Skeletal muscle tissue (tissue), 4 donors: ENCODE results near the gene KCNMA1. TPM values are rescaled to one million over a fixed set of nuclear protein-coding genes. Genes with fewer than 3 reads are reported as not detected.

ENCODE experiments used
- H3K27ac ChIP-seq: one replicate; pipeline ENCODE4 v1.7.0; 2013; ENCODE audit warnings: mild to moderate bottlenecking, low read depth, low read length, inconsistent platforms
- H3K27me3 ChIP-seq, 3 donors: one replicate each; pipeline ENCODE4 v1.7.0; 2013; ENCODE audit warnings: low read length in 3 of 3; ENCODE audit not compliant: control insufficient read depth in 3 of 3, insufficient read depth in 3 of 3
- H3K36me3 ChIP-seq, 3 donors: one replicate each; pipeline ENCODE4 v1.7.0; 2013; ENCODE audit warnings: low read length in 3 of 3; ENCODE audit not compliant: control insufficient read depth in 3 of 3, insufficient read depth in 3 of 3
- H3K4me1 ChIP-seq, 3 donors: one replicate each; pipeline ENCODE4 v1.7.0; 2013; ENCODE audit warnings: low read length in 3 of 3, mild to moderate bottlenecking in 3 of 3; ENCODE audit not compliant: control insufficient read depth in 3 of 3, insufficient read depth in 3 of 3
- H3K4me3 ChIP-seq, 3 donors: one replicate each; pipeline ENCODE4 v1.7.0; 2013; ENCODE audit warnings: low read length in 3 of 3
- H3K9ac ChIP-seq, 3 donors: one replicate each; pipeline ENCODE4 v1.7.0; 2013; ENCODE audit warnings: low read length in 3 of 3, mild to moderate bottlenecking in 3 of 3, moderate library complexity in 2 of 3, low read depth in 1 of 3
- H3K9me3 ChIP-seq, 3 donors: one replicate each; pipeline ENCODE4 v1.7.0; 2013; ENCODE audit warnings: low read length in 3 of 3; ENCODE audit not compliant: control insufficient read depth in 3 of 3
- total RNA-seq: library from RNA; depleted of rRNA; stranded (reverse); fragments of >200 nt; gene quantifications from one replicate; pipeline ENCODE4 v1.2.3, GENCODE V29; 2014
- donor health status: Osteomylitis.

The KCNMA1 gene
- total RNA-seq, 1 donor from 2014 or later: 18.8 TPM

DNA sequence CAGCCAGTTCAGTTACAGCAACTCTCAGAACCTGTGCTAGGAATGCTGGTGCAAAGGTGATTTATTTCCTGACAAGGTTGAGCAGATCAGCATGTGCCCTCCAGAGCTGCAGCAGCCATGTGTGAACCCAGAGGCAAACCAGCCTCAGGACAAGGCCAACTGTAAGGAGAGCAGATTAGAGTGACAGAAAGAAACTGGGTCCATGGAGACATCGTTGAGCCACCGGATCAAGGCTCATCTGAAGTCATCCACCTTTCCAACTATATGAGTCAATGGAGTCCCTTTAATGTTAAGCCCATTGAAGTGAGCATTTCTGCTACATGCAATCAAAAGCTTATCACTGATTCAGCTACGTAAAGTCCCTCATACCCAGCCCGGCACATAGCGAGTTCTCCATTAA, 26.4 kb downstream of the KCNMA1 start:
- Histone ChIP-seq H3K36me3 (no peaks in the 10 kb centered on the region), H3K4me1 (peaks cover 8 to 55% (median 10%) of the 10 kb centered on the region in 3 donors), H3K4me3 (no peak overlapping the region), H3K9me3 (no peaks in the 10 kb centered on the region), H3K27me3 (no peaks in the 10 kb centered on the region), H3K9ac (no peak overlapping the region), H3K27ac (no peak overlapping the region)

- Histone ChIP-seq H3K36me3 (no peaks in the 10 kb centered on the region), H3K27me3 (no peaks in the 10 kb centered on the region), H3K27ac (peak overlapping the region; percentile 30), H3K4me1 (peaks cover 8 to 58% (median 12%) of the 10 kb centered on the region in 3 donors), H3K9me3 (no peaks in the 10 kb centered on the region), H3K9ac (peak overlapping the region in 1 of 3 donors; percentile 27), H3K4me3 (no peak overlapping the region)
Observed at GRCh38 chr10:77609781-77610272, 27.8 kb downstream of the KCNMA1 start.

DNA sequence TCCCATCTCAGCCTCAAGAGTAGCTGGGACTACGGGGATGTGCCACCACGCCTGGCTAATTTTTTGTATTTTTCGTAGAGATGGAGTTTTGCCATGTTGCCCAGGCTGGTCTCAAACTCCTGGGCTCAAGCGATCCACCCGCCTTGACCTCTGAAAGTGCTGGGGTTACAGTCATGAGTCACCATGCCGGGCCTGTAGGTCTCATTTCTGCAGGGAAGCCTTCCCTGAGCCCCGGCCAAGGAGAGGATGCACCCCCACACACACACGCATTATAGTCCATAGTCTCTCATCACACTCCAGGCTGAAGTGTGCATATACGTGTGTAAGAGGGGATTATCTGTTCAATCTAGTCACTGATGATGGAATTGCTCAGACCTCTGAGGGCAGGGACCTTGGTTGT, 29.3 kb downstream of the KCNMA1 start:
- no peaks in the 10 kb centered on the region for H3K27me3 ChIP-seq
- H3K36me3 ChIP-seq: no peaks in the 10 kb centered on the region
- H3K27ac ChIP-seq: no peak overlapping the region
- no peak overlapping the region for H3K4me3 ChIP-seq
- H3K9me3 ChIP-seq: no peaks in the 10 kb centered on the region
- H3K9ac ChIP-seq: no peak overlapping the region
- H3K4me1 ChIP-seq: peaks cover 17 to 66% (median 20%) of the 10 kb centered on the region in 3 donors

- no peaks in the 10 kb centered on the region for H3K9me3 ChIP-seq
- no peak overlapping the region for H3K27ac ChIP-seq
- no peak overlapping the region for H3K9ac ChIP-seq
- H3K36me3 ChIP-seq: no peaks in the 10 kb centered on the region
- H3K4me1 ChIP-seq: peaks cover 31 to 78% (median 35%) of the 10 kb centered on the region in 3 donors
- H3K4me3 ChIP-seq: no peak overlapping the region
- H3K27me3 ChIP-seq: no peaks in the 10 kb centered on the region
Observed at GRCh38 chr10:77606751-77607150, 30.9 kb downstream of the KCNMA1 start.

DNA sequence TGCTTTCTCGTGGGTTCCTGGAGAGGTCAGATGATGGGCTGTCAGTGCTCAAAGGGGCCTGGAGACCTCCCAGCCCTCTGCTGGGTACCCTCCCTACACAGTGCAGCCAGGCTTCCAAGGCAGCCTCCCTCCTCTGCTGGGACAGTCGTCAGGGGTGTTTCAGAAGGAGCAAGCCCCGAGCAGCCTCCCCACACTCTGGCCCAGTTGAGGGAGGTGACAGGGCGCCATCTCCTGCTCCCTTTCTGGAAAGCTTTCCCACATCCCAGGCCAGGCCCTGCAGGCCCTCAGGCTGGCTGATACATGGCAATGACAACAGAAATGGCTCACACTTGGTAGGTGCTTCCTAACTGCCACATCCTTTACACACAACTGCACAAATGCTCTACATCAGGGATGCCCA, 32.1 kb downstream of the KCNMA1 start:
- no peaks in the 10 kb centered on the region for H3K27me3 ChIP-seq
- no peak overlapping the region for H3K27ac ChIP-seq
- H3K4me3 ChIP-seq: no peak overlapping the region
- H3K36me3 ChIP-seq: no peaks in the 10 kb centered on the region
- H3K9ac ChIP-seq: no peak overlapping the region
- H3K4me1 ChIP-seq: peaks cover 35 to 82% (median 47%) of the 10 kb centered on the region in 3 donors
- H3K9me3 ChIP-seq: no peaks in the 10 kb centered on the region

- Histone ChIP-seq H3K27ac (no peak overlapping the region), H3K9ac (no peak overlapping the region), H3K36me3 (no peaks in the 10 kb centered on the region), H3K4me1 (peaks cover 30 to 77% (median 41%) of the 10 kb centered on the region in 3 donors), H3K4me3 (no peak overlapping the region), H3K9me3 (no peaks in the 10 kb centered on the region), H3K27me3 (no peaks in the 10 kb centered on the region)
Observed at GRCh38 chr10:77604941-77605351, 32.7 kb downstream of the KCNMA1 start.

DNA sequence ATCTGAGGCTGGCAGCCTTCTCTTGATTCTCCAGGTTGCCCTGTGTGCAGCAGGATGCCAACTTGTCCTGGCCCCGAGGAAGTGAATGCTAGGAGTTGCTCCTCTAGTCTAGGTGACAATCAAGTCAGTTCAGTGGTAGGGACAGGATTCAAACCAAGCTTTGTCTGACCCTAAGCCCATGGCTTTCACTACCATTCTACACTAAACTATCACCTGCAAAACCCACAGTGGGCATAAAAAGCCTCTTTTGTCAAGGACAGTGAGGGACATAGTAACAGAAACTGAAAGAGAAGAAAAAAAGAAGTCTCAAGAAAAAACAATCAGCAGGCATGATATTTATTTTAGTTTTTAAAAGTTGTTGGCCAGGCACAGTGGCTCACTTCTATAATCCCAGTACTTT, 33.5 kb downstream of the KCNMA1 start:
- H3K36me3 ChIP-seq: no peaks in the 10 kb centered on the region
- no peaks in the 10 kb centered on the region for H3K27me3 ChIP-seq
- peaks cover 27 to 69% (median 38%) of the 10 kb centered on the region in 3 donors for H3K4me1 ChIP-seq
- peak overlapping the region; percentile 59 for H3K27ac ChIP-seq
- no peaks in the 10 kb centered on the region for H3K9me3 ChIP-seq
- H3K4me3 ChIP-seq: no peak overlapping the region
- H3K9ac ChIP-seq: no peak overlapping the region

- Histone ChIP-seq H3K9me3 (no peaks in the 10 kb centered on the region), H3K9ac (no peak overlapping the region), H3K36me3 (no peaks in the 10 kb centered on the region), H3K27ac (peak overlapping the region; percentile 59), H3K27me3 (no peaks in the 10 kb centered on the region), H3K4me1 (peaks cover 27 to 68% (median 38%) of the 10 kb centered on the region in 3 donors), H3K4me3 (peak overlapping the region in 1 of 3 donors; percentile 2)
Observed at GRCh38 chr10:77603534-77603927, 34.1 kb downstream of the KCNMA1 start.

DNA sequence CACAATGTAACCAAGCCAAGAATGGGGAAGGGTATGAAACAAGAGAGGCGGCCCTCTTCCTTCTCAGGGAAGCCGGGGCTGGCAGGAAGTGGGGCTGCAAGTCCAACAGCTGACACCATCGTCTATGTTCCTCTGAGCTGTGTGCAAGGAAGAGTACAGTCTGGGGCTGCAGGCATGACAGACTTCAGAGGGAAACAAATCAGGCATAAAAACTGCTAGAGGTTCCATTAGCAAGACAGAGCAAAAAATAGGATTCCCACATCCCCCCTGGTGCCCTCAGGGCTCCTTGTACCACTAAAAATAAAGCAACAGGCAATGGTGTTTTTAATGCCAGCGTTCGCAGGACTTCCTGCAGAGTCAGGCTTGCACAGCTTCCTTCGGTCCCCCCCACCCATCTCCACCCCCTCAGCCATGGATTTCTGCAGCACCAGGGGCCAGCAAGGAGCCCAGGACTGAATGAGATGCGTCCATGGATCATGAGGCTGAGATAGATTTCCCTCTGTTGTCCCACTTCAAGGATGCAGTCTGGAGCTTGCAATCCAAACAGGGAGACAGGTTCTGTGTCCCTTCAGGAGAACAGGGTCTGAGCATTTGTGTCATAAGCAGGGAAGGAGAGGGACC, 34.6 kb downstream of the KCNMA1 start:
- Histone ChIP-seq H3K9ac (peak overlapping the region in 1 of 3 donors; percentile 45), H3K36me3 (no peaks in the 10 kb centered on the region), H3K27ac (peak overlapping the region; percentile 59), H3K27me3 (no peaks in the 10 kb centered on the region), H3K4me3 (peak overlapping the region in 1 of 3 donors; percentile 2), H3K4me1 (peaks cover 27 to 63% (median 38%) of the 10 kb centered on the region in 3 donors), H3K9me3 (no peaks in the 10 kb centered on the region)

DNA sequence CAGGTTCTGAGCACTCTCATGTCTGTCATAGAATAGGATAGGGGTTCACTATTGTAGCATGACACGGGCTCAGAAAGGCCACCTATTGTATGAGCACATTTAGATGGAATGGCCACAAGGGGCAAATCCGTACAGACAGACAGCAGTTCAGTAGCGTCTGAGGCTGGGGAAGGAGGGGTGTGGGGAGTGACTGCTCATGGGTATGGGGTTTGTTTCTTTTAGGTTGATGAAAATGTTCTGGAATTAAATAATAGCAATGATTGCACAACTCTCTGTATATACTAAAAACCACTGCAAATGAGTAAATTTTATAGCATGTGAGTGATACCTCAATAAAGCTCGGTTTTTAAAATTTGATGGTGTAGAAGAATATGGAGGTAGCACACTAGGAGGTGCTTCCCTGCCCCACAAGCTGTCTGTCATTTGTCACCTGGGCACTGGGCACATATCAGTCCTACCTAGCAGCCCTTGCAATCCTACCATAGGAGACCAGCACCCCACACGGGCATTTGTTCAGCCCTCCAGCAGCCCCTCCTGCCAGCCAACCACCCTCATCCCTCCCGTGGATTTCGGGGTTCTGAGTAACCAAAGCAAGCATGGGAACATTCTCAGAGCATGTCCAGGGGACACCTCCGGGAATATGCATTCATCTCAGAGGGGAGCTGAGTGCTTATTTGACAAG, 35.2 kb downstream of the KCNMA1 start:
- H3K27me3 ChIP-seq: no peaks in the 10 kb centered on the region
- no peak overlapping the region for H3K9ac ChIP-seq
- H3K4me3 ChIP-seq: no peak overlapping the region
- H3K27ac ChIP-seq: no peak overlapping the region
- H3K4me1 ChIP-seq: peaks cover 27 to 61% (median 38%) of the 10 kb centered on the region in 3 donors
- H3K9me3 ChIP-seq: no peaks in the 10 kb centered on the region
- no peaks in the 10 kb centered on the region for H3K36me3 ChIP-seq
